ENCODE measurements around the gene DPY30.

DPY30 gene

GRCh38 chr2:32039447-32040219, at the start of gene DPY30:
TSS of gene DPY30 (minus strand) at chr2:32039805. CDS start at chr2:32039456, 349 bp downstream.
- TF ChIP-seq, protein P1, sequence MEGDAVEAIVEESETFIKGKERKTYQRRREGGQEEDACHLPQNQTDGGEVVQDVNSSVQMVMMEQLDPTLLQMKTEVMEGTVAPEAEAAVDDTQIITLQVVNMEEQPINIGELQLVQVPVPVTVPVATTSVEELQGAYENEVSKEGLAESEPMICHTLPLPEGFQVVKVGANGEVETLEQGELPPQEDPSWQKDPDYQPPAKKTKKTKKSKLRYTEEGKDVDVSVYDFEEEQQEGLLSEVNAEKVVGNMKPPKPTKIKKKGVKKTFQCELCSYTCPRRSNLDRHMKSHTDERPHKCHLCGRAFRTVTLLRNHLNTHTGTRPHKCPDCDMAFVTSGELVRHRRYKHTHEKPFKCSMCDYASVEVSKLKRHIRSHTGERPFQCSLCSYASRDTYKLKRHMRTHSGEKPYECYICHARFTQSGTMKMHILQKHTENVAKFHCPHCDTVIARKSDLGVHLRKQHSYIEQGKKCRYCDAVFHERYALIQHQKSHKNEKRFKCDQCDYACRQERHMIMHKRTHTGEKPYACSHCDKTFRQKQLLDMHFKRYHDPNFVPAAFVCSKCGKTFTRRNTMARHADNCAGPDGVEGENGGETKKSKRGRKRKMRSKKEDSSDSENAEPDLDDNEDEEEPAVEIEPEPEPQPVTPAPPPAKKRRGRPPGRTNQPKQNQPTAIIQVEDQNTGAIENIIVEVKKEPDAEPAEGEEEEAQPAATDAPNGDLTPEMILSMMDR (conservative IDR thresholded peaks at IDR 0.05), result no peak
- peak within 1 kb of the TSS; percentile 80 for H3K27ac ChIP-seq

DNA sequence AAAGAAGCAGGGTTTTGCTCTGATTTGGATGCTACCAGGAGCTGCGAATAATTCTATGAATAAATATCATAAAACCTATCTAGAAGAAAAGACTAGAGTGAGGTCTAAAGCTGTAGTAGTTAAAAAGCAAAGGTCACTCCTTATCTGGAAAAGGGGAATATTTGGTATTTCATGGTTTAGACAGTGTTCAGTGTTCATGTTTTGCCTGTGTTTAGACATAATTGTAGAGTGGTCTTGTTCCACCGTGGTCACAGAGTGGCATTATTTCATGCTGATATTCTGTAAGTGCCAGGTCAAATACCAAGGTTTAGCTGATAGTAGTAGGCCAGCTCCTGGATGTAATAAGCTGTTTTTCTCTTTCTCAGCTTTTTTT, 34.5 kb upstream of the DPY30 start:
- TF ChIP-seq, protein P1 (conservative IDR thresholded peaks at IDR 0.05), result no peak
- H3K27ac ChIP-seq, result no peak overlapping the region

DNA sequence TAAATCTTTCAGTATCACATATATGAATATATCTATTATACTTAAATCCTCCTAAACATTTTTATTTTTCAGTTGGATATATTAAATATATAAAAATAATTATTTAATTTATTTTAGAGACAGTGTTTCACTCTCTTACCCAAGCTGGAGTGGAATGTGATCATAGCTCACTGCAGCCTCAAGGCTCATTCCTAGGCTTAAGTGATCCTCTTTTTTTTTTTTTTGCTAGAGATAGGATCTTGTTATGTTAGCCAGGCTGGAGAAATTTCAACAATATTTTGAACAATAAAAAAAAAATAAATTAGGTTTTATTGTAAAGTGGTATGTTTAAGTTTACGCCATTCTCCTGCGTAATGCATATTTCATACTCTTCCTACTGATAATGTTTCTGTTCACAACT, 27.9 kb upstream of the DPY30 start:
- TF ChIP-seq, protein P1 (conservative IDR thresholded peaks at IDR 0.05), result no peak

GRCh38 chr2:32064713-32065112, 25.1 kb upstream of the DPY30 start:
- TF ChIP-seq, protein P1 (conservative IDR thresholded peaks at IDR 0.05), result no peak
- H3K27ac ChIP-seq, result peak overlapping the region; percentile 85

More for the DNA sequence above, 27.9 kb upstream of the DPY30 start:
- no peak overlapping the region for H3K27ac ChIP-seq

GRCh38 chr2:32064021-32064601, 24.5 kb upstream of the DPY30 start:
- H3K27ac ChIP-seq, result peak overlapping the region; percentile 85
- TF ChIP-seq, protein P1 (conservative IDR thresholded peaks at IDR 0.05), result no peak

GRCh38 chr2:32063310-32064020, 23.9 kb upstream of the DPY30 start, which contains the start of gene SPAST:
TSS of gene SPAST (plus strand) at chr2:32063556. CDS start at chr2:32063832, 276 bp downstream.
- H3K27ac ChIP-seq, result peak within 1 kb of the TSS; percentile 85
- TF ChIP-seq, protein P1 (conservative IDR thresholded peaks at IDR 0.05), result peak; percentile 45

All from VCaP (cell line).